HG02623 (cell line): ENCODE results near the gene CTSK.

ENCODE experiments used
- ATAC-seq: cut with Tn5 transposase; IDR thresholded peaks from one replicate; pipeline ENCODE4 v1.9.1; 2021; ENCODE audit warnings: moderate library complexity; ENCODE audit not compliant: unreplicated experiment

Gene CTSK

DNA sequence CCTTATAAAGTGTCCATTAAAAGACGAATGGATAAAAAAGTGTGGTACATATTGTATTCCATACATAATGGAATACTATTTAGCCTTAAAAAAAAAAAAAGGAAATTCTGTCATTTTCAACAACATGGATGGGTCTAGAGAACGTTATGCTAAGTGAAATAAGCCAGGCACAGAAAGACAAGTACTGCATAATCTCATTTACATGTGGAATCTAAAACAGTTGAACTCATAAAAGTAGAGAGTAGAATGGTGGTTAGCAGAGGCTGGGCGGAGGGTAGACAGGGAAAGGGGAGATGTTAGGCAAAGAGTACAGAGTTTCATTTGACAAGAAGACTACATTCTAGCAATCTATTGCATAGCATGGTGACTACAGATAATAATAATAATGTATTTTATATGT is 45.0 kb downstream of the CTSK start:
- no peak for ATAC-seq

DNA sequence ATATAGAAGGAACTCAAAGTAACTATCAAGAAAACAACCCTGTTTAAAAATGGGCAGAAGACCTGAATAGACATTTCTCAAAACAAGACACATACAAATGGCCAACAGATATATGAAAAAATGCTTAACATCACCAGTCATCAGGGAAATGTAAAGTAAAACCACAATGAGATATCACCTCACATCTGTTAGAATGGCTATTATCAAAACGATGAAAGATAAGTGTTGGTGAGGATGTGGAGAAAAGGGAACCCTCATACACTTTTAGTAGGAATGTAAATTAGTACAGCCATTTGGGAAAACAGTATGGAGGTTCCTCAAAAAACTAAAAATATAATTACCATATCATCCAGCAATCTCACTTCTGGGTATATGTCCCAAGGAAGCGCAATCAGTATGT is 45.5 kb downstream of the CTSK start:
- no peak for ATAC-seq

DNA sequence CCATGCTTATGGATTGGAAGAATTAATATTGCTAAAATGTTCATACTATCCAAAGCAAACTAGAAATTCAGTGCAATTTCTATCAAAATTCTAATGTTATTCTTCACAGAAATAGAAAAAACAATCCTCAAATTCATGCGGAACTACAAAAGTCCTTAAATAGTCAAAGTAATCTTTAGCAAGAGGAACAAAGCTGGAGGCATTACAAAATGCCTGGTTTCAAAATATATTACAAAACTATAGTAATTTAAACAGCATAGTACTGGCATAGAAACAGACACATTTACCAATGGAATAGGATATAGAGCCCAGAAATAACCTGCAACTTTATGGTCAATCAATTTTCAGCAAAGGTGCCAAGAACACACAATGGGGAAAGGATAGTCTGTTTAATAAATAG is 46.3 kb downstream of the CTSK start:
- no peak for ATAC-seq

DNA sequence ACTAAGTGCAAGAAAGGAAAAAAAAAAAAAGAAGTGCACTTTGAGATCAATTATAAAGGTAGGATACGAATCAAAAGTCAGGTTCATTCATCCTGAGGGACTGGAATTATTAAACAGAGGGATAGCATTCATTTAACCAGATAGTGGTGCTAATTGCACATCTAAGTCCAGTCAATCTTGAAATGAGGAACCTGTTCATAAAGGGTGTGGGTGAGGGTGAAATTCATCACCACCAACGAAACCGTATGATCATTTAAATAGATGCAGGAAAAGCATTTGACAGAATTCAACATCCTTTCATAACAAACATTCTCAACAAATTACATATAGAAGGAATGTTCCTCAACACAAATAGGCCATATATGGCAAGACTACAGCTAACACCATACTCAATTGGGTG is 48.0 kb downstream of the CTSK start:
- no peak for ATAC-seq

DNA sequence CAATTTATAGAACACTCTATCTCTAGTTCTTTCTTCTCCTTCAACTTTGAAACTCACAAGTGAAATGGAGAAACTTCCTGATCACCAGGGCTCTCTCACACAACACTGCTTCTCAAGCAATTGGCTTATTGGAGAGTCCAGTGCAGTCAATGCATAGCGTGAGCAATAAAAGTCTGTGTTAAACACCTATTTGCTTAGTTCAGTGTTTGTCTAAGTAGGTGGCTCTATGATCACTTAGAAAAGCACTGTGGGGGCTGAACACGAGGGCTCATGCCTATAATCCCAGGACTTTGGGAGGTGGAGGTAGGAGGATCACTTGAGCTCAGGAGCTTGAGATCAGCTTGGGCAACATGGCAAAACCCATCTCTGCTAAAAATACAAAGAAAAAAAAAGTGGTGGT is 54.6 kb downstream of the CTSK start:
- ATAC-seq = no peak

DNA sequence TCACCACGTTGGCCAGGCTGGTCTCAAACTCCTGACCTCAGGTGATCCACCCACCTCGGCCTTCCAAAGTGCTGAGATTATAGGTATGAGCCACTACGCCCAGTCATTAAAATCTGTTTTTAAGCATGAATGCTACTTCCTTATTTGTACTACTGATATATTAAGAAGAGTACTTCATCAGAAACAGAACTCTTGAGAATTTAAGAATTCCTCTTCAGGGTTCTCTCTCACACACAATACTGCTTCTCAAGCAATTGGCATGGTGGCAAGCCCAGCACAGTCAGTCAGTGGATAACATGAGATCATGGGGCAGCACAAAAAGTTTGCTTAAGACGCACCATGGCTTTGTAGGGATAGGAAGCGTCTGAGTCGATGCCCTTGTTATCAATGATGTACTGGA is 56.6 kb downstream of the CTSK start:
- no peak for ATAC-seq

DNA sequence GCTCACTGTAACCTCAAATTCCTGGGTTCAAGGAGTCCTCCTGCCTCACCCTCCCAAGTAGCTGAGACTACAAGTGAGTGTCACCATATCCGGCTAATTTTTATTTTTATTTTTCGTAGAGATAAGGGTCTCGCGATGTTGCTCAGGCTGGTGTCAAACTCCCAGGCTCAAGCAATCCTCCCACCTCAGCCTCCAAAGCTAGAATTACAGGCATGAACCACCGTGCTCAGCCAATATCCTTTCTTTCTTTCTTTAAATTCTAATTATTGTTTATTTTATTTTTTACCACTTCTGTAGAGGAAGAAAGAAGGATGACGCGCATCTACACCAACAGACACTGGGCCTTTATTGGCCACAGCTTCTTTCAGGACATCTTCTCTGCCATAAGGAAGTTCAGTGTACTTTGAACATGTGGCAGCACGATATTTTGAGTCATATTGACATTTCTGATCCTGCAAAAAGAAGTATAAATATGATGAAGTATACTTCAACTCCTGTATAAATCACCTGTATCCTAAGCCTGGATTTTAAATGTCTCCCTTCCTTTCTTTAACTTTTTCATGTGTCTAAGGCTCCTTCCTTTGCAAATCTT is 58.2 kb downstream of the CTSK start:
- ATAC-seq = no peak

DNA sequence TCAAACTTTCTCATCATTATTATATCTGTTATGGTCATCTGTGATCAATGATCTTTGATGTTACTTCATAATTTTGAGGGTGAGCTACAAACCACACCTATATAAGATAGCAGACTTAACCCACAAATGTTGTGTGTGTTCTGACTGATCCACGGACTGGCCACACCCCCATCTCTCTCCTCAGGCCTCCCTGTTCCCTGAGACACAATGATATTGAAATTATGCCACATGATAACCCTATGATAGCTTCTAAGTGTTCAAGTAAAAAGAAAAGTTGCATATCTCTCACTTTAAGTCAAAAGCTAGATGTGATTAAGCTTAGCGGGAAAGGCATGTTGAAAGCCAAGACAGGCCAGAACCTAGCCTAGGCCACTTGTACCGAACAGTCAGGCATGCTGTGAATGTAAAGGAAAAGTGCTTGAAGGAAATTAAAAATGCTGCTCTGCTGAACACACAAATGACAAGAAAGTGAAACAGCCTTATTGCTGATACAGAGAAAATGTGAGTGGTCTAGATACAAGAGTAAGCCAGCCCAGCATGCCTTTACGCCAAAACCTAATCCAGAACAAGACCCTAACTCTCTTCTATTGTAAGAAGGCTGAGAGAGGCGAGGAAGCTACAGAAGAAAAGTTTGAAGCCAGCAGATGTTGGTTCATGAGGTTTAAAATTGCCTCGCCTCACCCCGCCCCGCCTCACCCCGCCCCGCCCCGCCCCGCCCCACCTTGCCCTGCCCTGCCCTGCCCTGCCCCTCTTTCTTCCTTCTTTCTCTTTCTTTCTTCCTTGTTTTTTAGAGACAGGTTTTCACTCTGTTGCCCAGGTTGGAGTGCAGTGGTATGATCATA is 59.0 kb downstream of the CTSK start:
- no peak for ATAC-seq
